Activated CD8-positive, alpha-beta memory T cell treated with anti-CD3 and anti-CD28 coated beads, Interleukin-2, amount 50 U/mL, for 48 hours (primary cell): ENCODE measurements around the gene XYLT2.
"Not testable (repeated sequence)": the region's sequence is repeated elsewhere in the genome, so short reads cannot be mapped to it uniquely, and the experiment has no call there.

Source experiments
- DNase-seq: peaks from one replicate; pipeline ENCODE4 v3.0.0-alpha.2; 2020

Gene XYLT2

GRCh38 chr17:50345432-50346312, at the start of gene XYLT2:
Gene XYLT2, plus strand, starts transcription at chr17:50346126. Its CDS starts 15 bp downstream, at chr17:50346141.
- peak; percentile 95 for DNase-seq

- peak; percentile 91 for DNase-seq
These were observed 48.5 kb upstream of the XYLT2 start for GRCh38 chr17:50297407-50297865.

- DNase-seq = no peak
These were observed 47.9 kb upstream of the XYLT2 start for GRCh38 chr17:50298018-50298417.

- no peak for DNase-seq
These were observed 46.1 kb upstream of the XYLT2 start for GRCh38 chr17:50299776-50300175.

GRCh38 chr17:50300824-50301223, 45.1 kb upstream of the XYLT2 start:
- DNase-seq = not testable (repeated sequence)

GRCh38 chr17:50301891-50302584, 43.9 kb upstream of the XYLT2 start:
- no peak for DNase-seq

- DNase-seq = no peak
These were observed 42.9 kb upstream of the XYLT2 start for GRCh38 chr17:50303051-50303450.

GRCh38 chr17:50303596-50303995, 42.3 kb upstream of the XYLT2 start:
- no peak for DNase-seq

GRCh38 chr17:50304781-50305404, 41.0 kb upstream of the XYLT2 start:
- DNase-seq = no peak

- DNase-seq = no peak
These were observed 38.3 kb upstream of the XYLT2 start for GRCh38 chr17:50307654-50308053.

GRCh38 chr17:50308666-50309065, 37.3 kb upstream of the XYLT2 start:
- DNase-seq = no peak

GRCh38 chr17:50310455-50311111, 35.3 kb upstream of the XYLT2 start:
- no peak for DNase-seq

GRCh38 chr17:50311112-50311460, 34.8 kb upstream of the XYLT2 start:
- DNase-seq = no peak

- no peak for DNase-seq
These were observed 34.4 kb upstream of the XYLT2 start for GRCh38 chr17:50311483-50311882.

GRCh38 chr17:50312308-50312707, 33.6 kb upstream of the XYLT2 start:
- no peak for DNase-seq

- DNase-seq = no peak
These were observed 31.4 kb upstream of the XYLT2 start for GRCh38 chr17:50314456-50315011.

GRCh38 chr17:50316016-50316587, 29.8 kb upstream of the XYLT2 start:
- no peak for DNase-seq

- DNase-seq = not testable (repeated sequence)
These were observed 29.3 kb upstream of the XYLT2 start for GRCh38 chr17:50316660-50317059.

- DNase-seq = no peak
These were observed 28.8 kb upstream of the XYLT2 start for GRCh38 chr17:50317121-50317520.

- DNase-seq = no peak
These were observed 27.2 kb upstream of the XYLT2 start for GRCh38 chr17:50318501-50319285.

- no peak for DNase-seq
These were observed 26.5 kb upstream of the XYLT2 start for GRCh38 chr17:50319306-50320004.
